Measurements from ENCODE around the gene KCNMB4. TPM values are rescaled to one million over a fixed set of nuclear protein-coding genes. Genes with fewer than 3 reads are reported as not detected.

The KCNMB4 gene
- total RNA-seq, 2 experiments from 2014 or later: 5.8 to 7.6 TPM

GRCh38 chr12:70449074-70449752, 83.1 kb downstream of the KCNMB4 start:
- DNase-seq (ENCODE audit: low spot score): no peak
- intact Hi-C loops (cut with micrococcal nuclease; ENCODE audit: unreplicated experiment): no loop called here
- H3K4me3 ChIP-seq (ENCODE audit: low read depth, low read length, poor library complexity, severe bottlenecking): no peak overlapping the region
- no peaks in the 10 kb centered on the region for H3K4me1 ChIP-seq (ENCODE audit: insufficient read depth, low read length, poor library complexity, severe bottlenecking)
- no peaks in the 10 kb centered on the region for H3K79me2 ChIP-seq (ENCODE audit: insufficient read depth, low read depth, low read length)
- ChIA-PET CTCF (ENCODE audit: unreplicated experiment) (no interaction called here), POLR2A (no interaction called here)
- no peak overlapping the region for H3K4me2 ChIP-seq (ENCODE audit: low read length)
- H3K9me3 ChIP-seq (ENCODE audit: low read length): no peaks in the 10 kb centered on the region
- H3K36me3 ChIP-seq (ENCODE audit: insufficient read depth, low read length): no peaks in the 10 kb centered on the region
- no peaks in the 10 kb centered on the region for H4K20me1 ChIP-seq (ENCODE audit: insufficient read depth, low read length)
- H3K27ac ChIP-seq (ENCODE audit: low read depth, low read length, poor library complexity, severe bottlenecking): no peak overlapping the region
- TF ChIP-seq EZH2phosphoT487 (IDR thresholded peaks at IDR 0.05; ENCODE audit: borderline replicate concordance, low read depth, low read length): no peak
- TF ChIP-seq, protein P1, sequence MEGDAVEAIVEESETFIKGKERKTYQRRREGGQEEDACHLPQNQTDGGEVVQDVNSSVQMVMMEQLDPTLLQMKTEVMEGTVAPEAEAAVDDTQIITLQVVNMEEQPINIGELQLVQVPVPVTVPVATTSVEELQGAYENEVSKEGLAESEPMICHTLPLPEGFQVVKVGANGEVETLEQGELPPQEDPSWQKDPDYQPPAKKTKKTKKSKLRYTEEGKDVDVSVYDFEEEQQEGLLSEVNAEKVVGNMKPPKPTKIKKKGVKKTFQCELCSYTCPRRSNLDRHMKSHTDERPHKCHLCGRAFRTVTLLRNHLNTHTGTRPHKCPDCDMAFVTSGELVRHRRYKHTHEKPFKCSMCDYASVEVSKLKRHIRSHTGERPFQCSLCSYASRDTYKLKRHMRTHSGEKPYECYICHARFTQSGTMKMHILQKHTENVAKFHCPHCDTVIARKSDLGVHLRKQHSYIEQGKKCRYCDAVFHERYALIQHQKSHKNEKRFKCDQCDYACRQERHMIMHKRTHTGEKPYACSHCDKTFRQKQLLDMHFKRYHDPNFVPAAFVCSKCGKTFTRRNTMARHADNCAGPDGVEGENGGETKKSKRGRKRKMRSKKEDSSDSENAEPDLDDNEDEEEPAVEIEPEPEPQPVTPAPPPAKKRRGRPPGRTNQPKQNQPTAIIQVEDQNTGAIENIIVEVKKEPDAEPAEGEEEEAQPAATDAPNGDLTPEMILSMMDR (conservative IDR thresholded peaks at IDR 0.05; ENCODE audit: low read length): no peak
- H2AFZ ChIP-seq (ENCODE audit: low read length): no peak overlapping the region
- no TSS peak for BruUV-seq (replicated peaks)
- no peaks in the 10 kb centered on the region for H3K9me2 ChIP-seq (ENCODE audit: insufficient read depth, low read length)

- intact Hi-C loops (cut with micrococcal nuclease; ENCODE audit: unreplicated experiment): no loop called here
- no peak for DNase-seq (ENCODE audit: low spot score)
- no peaks in the 10 kb centered on the region for H4K20me1 ChIP-seq (ENCODE audit: insufficient read depth, low read length)
- H3K9me3 ChIP-seq (ENCODE audit: low read length): no peaks in the 10 kb centered on the region
- no peak overlapping the region for H2AFZ ChIP-seq (ENCODE audit: low read length)
- no peak overlapping the region for H3K27ac ChIP-seq (ENCODE audit: low read depth, low read length, poor library complexity, severe bottlenecking)
- ChIA-PET POLR2A (no interaction called here), CTCF (ENCODE audit: unreplicated experiment) (no interaction called here)
- H3K79me2 ChIP-seq (ENCODE audit: insufficient read depth, low read depth, low read length): no peaks in the 10 kb centered on the region
- no TSS peak for BruUV-seq (replicated peaks)
- no peaks in the 10 kb centered on the region for H3K36me3 ChIP-seq (ENCODE audit: insufficient read depth, low read length)
- no peak overlapping the region for H3K4me3 ChIP-seq (ENCODE audit: low read depth, low read length, poor library complexity, severe bottlenecking)
- no peak for TF ChIP-seq EZH2phosphoT487 (IDR thresholded peaks at IDR 0.05; ENCODE audit: borderline replicate concordance, low read depth, low read length)
- TF ChIP-seq, protein P1 (conservative IDR thresholded peaks at IDR 0.05; ENCODE audit: low read length): no peak
- H3K9me2 ChIP-seq (ENCODE audit: insufficient read depth, low read length): no peaks in the 10 kb centered on the region
- no peaks in the 10 kb centered on the region for H3K4me1 ChIP-seq (ENCODE audit: insufficient read depth, low read length, poor library complexity, severe bottlenecking)
- no peak overlapping the region for H3K4me2 ChIP-seq (ENCODE audit: low read length)
Observed at GRCh38 chr12:70449753-70450341, 83.8 kb downstream of the KCNMB4 start.

DNA sequence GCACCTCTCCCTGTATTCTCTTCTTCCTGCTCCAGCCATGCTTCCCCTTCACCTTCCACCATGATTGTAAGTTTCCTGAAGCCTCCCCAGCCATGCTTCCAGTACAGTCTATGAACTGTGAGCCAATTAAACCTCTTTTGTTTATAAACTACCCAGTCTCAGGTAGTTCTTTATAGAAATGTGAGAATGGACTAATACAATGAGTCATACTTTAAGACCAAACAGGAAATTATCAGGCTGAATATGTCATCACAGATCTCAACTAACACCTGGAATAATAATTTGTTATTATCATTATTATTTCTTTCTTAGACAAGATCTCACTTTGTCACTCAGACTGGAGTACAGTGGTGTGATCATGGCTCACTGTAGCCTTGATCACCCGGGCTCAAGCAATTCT, 85.4 kb downstream of the KCNMB4 start:
- no peaks in the 10 kb centered on the region for H3K9me3 ChIP-seq (ENCODE audit: low read length)
- no peak overlapping the region for H3K4me2 ChIP-seq (ENCODE audit: low read length)
- ChIA-PET POLR2A (no interaction called here), CTCF (ENCODE audit: unreplicated experiment) (no interaction called here)
- TF ChIP-seq, protein P1 (conservative IDR thresholded peaks at IDR 0.05; ENCODE audit: low read length): no peak
- no peak for TF ChIP-seq EZH2phosphoT487 (IDR thresholded peaks at IDR 0.05; ENCODE audit: borderline replicate concordance, low read depth, low read length)
- H3K9me2 ChIP-seq (ENCODE audit: insufficient read depth, low read length): no peaks in the 10 kb centered on the region
- H2AFZ ChIP-seq (ENCODE audit: low read length): no peak overlapping the region
- no peak for DNase-seq (ENCODE audit: low spot score)
- no TSS peak for BruUV-seq (replicated peaks)
- no peaks in the 10 kb centered on the region for H3K79me2 ChIP-seq (ENCODE audit: insufficient read depth, low read depth, low read length)
- no peaks in the 10 kb centered on the region for H3K4me1 ChIP-seq (ENCODE audit: insufficient read depth, low read length, poor library complexity, severe bottlenecking)
- intact Hi-C loops (cut with micrococcal nuclease; ENCODE audit: unreplicated experiment): no loop called here
- no peaks in the 10 kb centered on the region for H3K36me3 ChIP-seq (ENCODE audit: insufficient read depth, low read length)
- H3K4me3 ChIP-seq (ENCODE audit: low read depth, low read length, poor library complexity, severe bottlenecking): no peak overlapping the region
- H4K20me1 ChIP-seq (ENCODE audit: insufficient read depth, low read length): no peaks in the 10 kb centered on the region
- no peak overlapping the region for H3K27ac ChIP-seq (ENCODE audit: low read depth, low read length, poor library complexity, severe bottlenecking)
